Stimulated activated CD4-positive, alpha-beta T cell treated with anti-CD3 and anti-CD28 coated beads, Interleukin-12 subunit alpha, Interleukin-12 subunit beta, amount 100 ng/mL, for 48 hours (primary cell): ENCODE results near the gene LIPC.

Experiments used
- DNase-seq, 3 donors: peaks; one replicate each; pipeline ENCODE4 v3.0.0-alpha.2; 2020; ENCODE audit warnings: low read depth in 2 of 3, low spot score in 1 of 3

LIPC gene

DNA sequence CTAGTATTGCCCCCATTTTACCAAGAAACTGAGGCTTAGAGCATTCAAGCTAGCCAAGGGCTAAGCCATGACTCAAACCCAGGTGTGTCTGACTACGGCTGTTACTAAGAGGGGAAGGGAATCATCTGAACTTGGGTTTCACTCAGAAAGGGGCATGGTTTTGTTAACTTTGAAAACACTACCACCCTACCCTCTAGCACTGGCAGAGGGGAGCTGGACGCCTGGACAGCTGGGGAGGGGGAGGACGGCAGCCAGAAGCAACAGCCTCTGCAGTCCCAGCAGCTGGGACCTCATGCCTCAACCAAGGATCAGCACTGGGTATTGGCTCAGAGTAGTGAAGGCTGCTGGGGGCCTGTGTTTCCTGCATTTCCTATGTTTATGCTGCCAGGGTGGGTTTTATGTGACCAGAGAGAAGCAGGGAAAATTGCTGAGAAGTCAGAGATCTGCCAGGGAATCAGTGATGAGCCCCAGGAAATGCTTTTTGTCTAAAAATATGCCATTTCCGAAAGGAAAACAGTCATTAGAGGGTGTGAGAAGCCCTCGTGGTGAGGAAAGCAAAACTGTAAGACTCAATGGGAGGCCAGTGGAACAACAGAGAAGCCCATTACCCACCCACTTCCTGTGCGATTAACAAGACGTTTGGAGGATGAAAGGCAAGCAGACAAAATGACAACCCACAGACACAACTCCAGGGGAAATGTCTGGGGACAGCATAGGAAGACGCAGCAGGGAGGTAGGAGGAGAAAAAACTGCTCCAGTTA, 41.2 kb downstream of the LIPC start:
- peak in 1 of 3 donors; percentile 52 for DNase-seq

GRCh38 chr15:58473724-58474123, 41.9 kb downstream of the LIPC start:
- DNase-seq = no peak

GRCh38 chr15:58474741-58475323, 43.0 kb downstream of the LIPC start:
- DNase-seq = no peak

DNA sequence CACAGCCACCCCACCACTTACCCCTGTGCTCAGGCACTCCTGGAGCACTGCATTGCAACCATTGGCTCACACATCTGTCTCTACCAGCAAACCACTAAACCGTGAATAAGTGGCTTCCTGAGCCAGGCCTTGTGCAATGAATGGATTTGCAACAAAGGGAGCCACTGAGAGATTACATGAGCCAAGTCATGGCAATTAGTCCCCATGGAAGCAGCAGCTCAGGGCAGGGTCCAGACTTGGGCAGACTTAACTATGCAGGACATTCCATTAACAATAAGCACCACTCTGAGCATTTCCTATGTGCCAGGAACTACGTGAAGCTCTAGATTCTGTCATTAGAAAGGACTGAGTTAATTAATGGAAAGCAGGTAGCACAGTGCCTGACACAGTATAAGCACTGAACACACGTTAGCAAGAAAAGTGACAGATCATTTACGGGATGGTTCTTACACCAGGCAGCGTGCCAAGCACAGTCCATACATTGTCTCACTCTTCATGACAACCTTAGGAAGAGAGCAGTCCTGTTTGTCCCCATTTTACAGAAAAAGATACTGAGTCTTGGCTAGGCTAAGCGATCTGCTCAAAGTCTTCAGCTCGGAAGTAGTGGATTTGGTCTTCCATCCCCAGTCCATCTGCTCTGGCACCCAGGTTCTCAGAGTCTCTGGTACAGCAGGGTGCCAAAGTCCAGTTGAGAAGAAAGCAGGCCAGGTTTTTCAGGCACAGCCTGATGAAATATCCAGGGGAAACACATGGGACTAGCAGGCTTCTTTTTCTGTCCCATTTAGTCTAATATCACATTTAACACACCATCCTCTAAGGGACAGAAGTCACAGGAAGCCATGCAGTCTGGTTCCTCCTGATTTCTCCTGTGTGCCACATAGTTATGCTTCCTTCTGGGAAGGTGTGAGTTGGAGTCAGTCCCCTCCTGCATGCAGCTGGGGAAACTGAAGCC, 44.1 kb downstream of the LIPC start:
- no peak for DNase-seq

DNA sequence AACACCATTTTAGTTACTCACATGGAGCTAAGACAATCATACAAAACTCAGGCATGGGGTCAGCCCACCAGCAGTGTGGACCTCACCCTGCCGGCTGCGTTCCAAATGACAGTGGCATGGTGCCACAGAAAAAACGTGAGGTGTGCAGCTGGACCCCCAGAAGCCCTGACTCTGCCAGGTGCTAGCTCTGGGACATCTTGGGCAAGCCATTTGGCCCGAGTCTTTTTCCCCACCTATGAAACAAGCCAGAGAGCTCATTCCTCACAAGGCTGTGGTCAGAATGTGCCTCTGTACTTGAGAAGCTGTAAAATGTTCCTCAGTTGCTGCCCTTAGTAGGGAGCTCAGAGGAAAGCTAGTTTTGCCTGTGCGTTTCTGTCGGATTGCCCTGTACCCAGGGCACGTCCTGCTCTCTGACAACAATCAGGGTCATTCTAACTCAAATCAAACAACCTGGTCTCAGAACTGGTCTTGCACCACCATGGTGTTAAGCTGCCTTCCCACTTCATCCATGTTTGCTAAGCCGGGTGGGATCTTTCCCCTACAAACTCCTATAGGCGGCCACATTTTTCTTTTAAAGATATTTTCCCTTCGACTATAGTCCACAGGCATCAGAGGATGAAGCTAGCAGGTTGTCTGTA, 44.9 kb downstream of the LIPC start:
- DNase-seq = no peak

- DNase-seq = no peak
Measured at GRCh38 chr15:58477170-58477569, 45.4 kb downstream of the LIPC start.

- no peak for DNase-seq
Measured at GRCh38 chr15:58478035-58478434, 46.2 kb downstream of the LIPC start.

GRCh38 chr15:58478579-58478978, 46.8 kb downstream of the LIPC start:
- no peak for DNase-seq

DNA sequence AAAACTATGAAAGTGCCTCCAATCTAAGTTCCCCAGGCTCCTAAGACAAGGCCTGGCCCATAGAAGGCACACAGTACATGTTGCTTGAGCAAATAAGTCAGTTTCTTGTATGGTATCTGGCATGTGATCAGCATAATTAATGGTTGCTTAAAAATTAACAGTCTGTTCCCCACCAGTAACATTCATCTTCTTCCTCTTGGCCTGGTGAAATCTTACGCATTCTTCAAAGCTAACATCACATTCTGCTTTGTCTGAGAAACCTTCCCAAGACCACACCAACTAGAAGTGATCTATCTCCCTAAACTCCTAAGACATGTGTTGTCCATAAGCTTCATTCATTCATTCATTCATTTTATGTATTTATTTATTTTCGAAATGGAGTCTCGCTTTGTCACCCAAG, 48.1 kb downstream of the LIPC start:
- DNase-seq = no peak

DNA sequence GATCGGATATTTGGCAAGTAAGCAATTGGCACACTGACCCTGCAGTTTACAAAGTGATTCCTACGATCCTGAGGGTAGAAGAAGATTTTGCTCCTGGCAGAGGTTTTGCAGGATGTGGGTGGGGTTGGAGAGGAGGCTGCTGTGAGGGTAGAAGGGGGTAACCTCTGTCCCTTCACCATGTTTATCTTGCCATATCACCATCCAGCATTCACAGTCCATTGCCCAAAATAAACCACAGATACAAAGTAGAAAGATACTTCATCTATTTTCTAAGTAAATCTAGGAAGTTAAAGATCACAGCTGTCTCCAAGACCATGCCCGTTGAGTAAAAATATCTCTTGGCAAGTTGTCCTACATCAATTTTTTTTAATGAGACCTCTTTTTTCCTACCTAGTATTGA, 51.6 kb downstream of the LIPC start:
- no peak for DNase-seq

- no peak for DNase-seq
Measured at GRCh38 chr15:58484791-58485600, 53.2 kb downstream of the LIPC start.

DNA sequence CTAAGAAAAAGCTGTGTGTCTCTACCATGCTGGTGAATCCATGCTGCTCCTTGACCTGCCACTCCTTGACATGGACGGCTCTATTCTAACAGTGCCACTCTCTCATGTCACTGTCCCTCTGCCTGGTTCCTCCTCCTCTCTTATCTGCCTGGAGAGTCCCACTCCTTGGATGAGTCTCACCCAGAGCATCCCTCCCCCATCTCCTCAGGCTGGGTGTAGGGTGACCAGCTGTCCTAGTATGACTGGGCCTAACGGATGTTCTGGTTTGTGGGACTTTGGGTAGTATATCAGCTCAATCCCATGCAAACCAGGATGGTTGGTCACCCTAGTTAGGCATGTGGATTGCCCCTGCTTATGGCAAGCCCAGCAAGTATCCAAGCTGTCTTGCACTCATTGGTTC, 54.3 kb downstream of the LIPC start:
- DNase-seq = no peak

DNA sequence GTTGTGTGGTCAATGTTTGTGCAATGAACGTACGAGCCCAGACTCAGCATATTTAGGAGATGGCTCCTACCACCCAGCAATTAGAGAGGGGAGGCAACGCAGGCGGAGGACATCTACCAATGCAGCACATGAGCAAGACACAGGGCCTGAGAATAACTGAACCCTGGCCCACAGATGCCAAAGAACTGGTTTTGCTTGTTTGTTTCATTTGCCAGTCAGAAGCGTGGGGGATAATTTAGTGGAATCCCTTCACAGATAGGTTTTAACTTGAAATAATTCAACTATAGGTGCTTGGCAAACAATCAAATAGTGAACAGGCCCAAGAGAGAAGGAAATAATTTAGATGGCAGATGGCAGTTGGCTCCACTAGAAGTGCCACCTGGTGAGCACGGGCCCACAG, 54.8 kb downstream of the LIPC start:
- no peak for DNase-seq

- no peak for DNase-seq
Measured at GRCh38 chr15:58487041-58487723, 55.4 kb downstream of the LIPC start.

- DNase-seq = no peak
Measured at GRCh38 chr15:58487724-58488120, 55.9 kb downstream of the LIPC start.

DNA sequence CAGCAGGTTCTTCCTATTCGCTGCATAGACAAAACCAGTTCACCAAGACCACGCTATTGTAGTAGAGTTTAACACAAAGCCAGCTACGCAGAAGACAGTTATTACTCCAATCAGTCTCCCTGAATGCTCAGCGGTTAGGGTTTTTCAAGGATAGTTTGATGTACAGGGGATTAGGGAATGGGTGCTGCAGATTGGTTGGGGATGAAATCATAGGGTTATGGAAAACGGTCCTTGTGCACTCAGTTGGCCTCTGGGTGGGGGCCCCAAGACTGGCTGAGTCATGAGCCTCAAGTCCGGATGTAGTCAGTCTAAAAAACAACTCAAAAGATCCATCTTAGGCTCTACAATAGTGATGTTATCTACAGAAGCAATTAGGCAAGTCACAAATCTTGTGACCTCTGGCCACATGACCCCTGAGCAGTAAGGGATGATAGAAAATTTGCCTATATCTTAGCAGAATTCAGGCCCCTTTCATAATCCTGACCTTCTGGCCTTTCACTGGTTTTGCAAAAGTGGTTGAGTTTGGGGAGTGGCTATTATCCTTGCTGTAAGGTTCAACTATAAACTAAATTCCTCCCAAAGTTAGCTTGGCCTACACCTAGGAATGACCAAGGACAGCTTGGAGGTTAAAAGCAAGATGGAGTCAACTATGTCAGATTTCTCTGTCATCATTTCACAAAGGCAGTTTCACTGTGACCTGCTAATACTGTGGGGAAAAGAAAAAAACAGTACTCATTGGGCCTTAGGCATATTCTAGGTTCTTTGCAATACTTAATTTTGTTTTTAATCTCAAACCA, 57.7 kb downstream of the LIPC start:
- DNase-seq = no peak

DNA sequence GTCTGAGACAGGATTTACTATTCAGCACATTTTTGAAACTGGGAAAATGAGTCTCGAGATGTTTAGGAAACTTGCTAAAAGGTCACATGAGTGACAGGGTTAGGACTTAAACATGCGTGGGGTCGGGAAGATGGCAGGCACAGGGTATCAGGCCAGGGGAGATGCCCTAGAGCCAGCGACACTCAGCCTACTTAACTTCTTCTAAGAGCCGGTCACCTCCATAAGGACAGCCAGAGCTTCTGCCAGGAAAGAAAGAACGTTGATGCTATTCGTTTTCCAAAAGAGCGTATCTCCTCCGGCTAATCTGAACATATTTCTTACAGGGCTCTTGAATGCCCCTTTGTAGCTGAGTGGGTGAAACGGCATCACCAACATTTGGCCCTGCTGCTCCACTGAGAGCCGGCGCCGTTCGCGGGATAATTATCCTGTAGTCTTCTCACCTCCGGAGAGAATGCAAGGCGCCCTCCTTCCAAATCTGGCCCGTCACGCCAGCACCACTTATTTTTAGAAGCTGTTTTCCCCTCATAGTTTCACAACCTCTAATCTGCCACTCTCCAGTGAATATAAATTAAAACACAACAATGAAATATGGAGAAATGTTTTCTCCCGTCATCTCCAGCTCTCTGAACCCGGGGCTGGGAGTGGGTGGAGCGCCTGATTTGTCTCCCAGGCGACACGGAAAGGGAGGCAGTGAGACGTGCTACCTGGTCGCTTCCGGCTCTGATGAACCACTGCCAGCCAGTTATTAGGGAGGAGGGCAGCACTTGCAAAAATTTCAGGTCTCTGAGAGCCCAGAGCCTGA, 58.5 kb downstream of the LIPC start:
- DNase-seq = no peak

DNA sequence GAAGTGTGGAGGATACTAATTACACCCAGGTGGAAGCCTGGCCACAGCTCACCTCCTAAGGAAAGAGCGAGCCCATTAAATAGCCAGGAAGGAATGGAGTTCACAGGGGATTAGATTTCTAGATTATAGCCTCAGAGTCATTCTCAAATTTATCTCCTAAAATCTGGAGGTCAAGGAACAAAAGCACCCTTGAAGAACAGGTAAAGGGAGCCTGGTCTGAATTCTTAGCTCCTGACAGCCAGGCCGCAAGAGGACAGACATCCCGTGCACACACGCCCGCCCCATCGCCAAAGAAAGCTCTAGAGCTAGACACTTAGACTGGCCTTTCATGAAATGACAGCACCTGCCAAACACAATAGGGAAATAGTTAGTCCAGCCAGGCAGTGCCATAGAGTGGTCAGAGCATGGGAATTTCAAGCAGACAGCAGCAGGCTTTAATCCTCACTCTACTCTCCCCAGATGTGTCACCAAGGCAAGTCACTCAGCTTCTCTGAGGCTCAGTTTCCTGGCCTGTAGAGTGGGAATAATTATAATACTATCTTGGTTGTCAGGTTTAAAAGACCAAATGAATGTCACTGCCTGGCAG, 59.2 kb downstream of the LIPC start:
- no peak for DNase-seq
